Vagina (tissue), 2 donors: ENCODE measurements around the gene CEP85.

Source experiments
- POLR2A ChIP-seq, 2 donors: fragments of 450-650 bp; IDR thresholded peaks; one replicate each; pipeline ENCODE4 v1.6.1; 2017; ENCODE audit warnings: antibody characterized with exemption in 2 of 2, mild to moderate bottlenecking in 2 of 2, moderate library complexity in 2 of 2
- TF ChIP-seq, protein P1 (sequence below), 3 experiments: fragments of 450-650 bp in 2 of 3; fragments of 200-600 bp in 1 of 3; sonication (generic) in 1 of 3; IDR thresholded peaks; one replicate each; pipeline ENCODE4 v1.5.1; 2017 to 2019; ENCODE audit warnings: antibody characterized with exemption in 3 of 3, mild to moderate bottlenecking in 2 of 3, moderate library complexity in 2 of 3

DNA sequence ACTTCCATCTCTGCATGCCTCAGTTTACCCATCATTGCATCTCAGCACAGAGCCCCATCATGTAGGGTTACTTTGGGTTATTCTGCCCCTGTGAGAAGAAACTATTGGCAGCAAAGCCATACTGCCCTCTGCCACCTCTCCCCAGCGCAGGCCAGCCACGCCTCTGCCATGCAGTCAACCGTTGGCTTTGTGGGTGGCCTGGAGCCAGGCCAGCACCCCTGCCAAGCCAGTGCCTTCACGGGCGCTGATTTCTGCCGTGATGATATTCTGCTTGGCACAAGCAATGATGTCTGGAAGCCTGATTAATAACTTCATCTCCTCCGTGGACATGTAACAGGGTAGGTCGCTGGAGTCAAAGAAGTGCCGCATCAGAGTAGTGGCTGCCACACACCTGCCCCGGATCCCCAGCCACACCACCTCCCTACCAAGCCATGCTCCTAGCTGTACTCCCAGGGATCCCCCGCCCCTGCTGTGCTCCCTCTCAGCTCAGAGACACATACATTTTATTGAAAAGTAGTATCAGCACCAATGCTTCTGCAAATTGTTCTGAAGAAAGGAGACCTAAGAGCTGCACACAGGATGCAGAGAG, 15.0 kb upstream of the CEP85 start:
- TF ChIP-seq, protein P1, sequence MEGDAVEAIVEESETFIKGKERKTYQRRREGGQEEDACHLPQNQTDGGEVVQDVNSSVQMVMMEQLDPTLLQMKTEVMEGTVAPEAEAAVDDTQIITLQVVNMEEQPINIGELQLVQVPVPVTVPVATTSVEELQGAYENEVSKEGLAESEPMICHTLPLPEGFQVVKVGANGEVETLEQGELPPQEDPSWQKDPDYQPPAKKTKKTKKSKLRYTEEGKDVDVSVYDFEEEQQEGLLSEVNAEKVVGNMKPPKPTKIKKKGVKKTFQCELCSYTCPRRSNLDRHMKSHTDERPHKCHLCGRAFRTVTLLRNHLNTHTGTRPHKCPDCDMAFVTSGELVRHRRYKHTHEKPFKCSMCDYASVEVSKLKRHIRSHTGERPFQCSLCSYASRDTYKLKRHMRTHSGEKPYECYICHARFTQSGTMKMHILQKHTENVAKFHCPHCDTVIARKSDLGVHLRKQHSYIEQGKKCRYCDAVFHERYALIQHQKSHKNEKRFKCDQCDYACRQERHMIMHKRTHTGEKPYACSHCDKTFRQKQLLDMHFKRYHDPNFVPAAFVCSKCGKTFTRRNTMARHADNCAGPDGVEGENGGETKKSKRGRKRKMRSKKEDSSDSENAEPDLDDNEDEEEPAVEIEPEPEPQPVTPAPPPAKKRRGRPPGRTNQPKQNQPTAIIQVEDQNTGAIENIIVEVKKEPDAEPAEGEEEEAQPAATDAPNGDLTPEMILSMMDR (IDR thresholded peaks at IDR 0.05) = no peak
- TF ChIP-seq POLR2A (IDR thresholded peaks at IDR 0.05) = no peak
